HEK293 (cell line): ENCODE results near the gene RPA4.
A peak's percentile ranks its signal among the peaks of the same experiment; 100 is the strongest.

Experiments used
- CTCF ChIA-PET: fragments of 350-600 bp; formaldehyde crosslinking; extraction: SDS; loops from one replicate; lab custom pipeline; 2021; ENCODE audit warnings: antibody characterized with exemption; lab: Yijun Ruan, JAX
- POLR2A ChIA-PET: fragments of 300-600 bp; formaldehyde crosslinking; extraction: SDS; loops from one replicate; lab custom pipeline; 2020; ENCODE audit warnings: antibody characterized with exemption, inconsistent platforms; lab: Yijun Ruan, JAX
- H3K27ac ChIP-seq: fragments of 200-500 bp; sonication (Bioruptor generic); 2 replicates; pipeline ENCODE4 v1.5.1; 2014; ENCODE audit warnings: low read depth, low read length, control low read depth, inconsistent platforms; ENCODE audit errors: extremely low read depth
- H3K36me3 ChIP-seq, 2 experiments: fragments of 200-500 bp in 1 of 2; sonication (Bioruptor generic) in 1 of 2; 1 replicate in 1 of 2; 2 replicates in 1 of 2; pipeline ENCODE4 v1.5.1; 2014 to 2017; ENCODE audit warnings: inconsistent platforms in 2 of 2, low read length in 2 of 2; ENCODE audit not compliant: control insufficient read depth in 2 of 2, insufficient read depth in 1 of 2
- H3K4me1 ChIP-seq: fragments of 200-500 bp; sonication (Bioruptor generic); 2 replicates; pipeline ENCODE4 v1.5.1; 2014; ENCODE audit warnings: mild to moderate bottlenecking, low read length, inconsistent platforms; ENCODE audit not compliant: control insufficient read depth, insufficient read depth
- H3K4me3 ChIP-seq: 2 replicates; pipeline ENCODE4 v1.5.1; 2011; ENCODE audit warnings: low read depth, mild to moderate bottlenecking, control low read depth, low read length, moderate library complexity
- H3K9me3 ChIP-seq: fragments of 200-500 bp; sonication (Bioruptor generic); 2 replicates; pipeline ENCODE4 v1.5.1; 2014; ENCODE audit warnings: low read depth, low read length, inconsistent platforms; ENCODE audit not compliant: control insufficient read depth, insufficient read depth
- ZBTB17 ChIP-seq: fragments of 450-650 bp; formaldehyde crosslinking; IDR thresholded peaks from 2 replicates; pipeline ENCODE4 v1.5.1; 2016; ENCODE audit warnings: missing biosample characterization, missing genetic modification characterization
- ZFP37 ChIP-seq: fragments of 450-650 bp; formaldehyde crosslinking; IDR thresholded peaks from 2 replicates; pipeline ENCODE4 v1.5.1; 2016; ENCODE audit warnings: missing biosample characterization, missing genetic modification characterization
- ZNF138 ChIP-seq: fragments of 450-650 bp; formaldehyde crosslinking; IDR thresholded peaks from 2 replicates; pipeline ENCODE4 v1.5.1; 2016; ENCODE audit warnings: missing biosample characterization, missing genetic modification characterization, borderline replicate concordance
- ZNF169 ChIP-seq: fragments of 450-650 bp; formaldehyde crosslinking; IDR thresholded peaks from 2 replicates; pipeline ENCODE4 v1.5.1; 2016; ENCODE audit warnings: missing biosample characterization, missing genetic modification characterization
- ZNF843 ChIP-seq: fragments of 450-650 bp; formaldehyde crosslinking; IDR thresholded peaks from 2 replicates; pipeline ENCODE4 v1.5.1; 2016; ENCODE audit warnings: missing biosample characterization, missing genetic modification characterization
- TF ChIP-seq, protein P1 (sequence below): fragments of 450-650 bp; formaldehyde crosslinking; IDR thresholded peaks from 2 replicates; pipeline ENCODE4 v1.5.1; 2016; ENCODE audit warnings: missing biosample characterization, missing genetic modification characterization
- TF ChIP-seq, protein P2 (sequence below): fragments of 450-650 bp; formaldehyde crosslinking; IDR thresholded peaks from 2 replicates; pipeline ENCODE4 v1.5.1; 2016; ENCODE audit warnings: missing biosample characterization, missing genetic modification characterization
- TF ChIP-seq, protein P3 (sequence below): fragments of 450-650 bp; formaldehyde crosslinking; IDR thresholded peaks from 2 replicates; pipeline ENCODE4 v1.5.1; 2017; ENCODE audit warnings: missing biosample characterization, missing genetic modification characterization
- TF ChIP-seq, protein P4 (sequence below): fragments of 450-650 bp; formaldehyde crosslinking; conservative IDR thresholded peaks from 2 replicates; pipeline ENCODE4 v1.5.1; 2016; ENCODE audit warnings: low read depth, missing biosample characterization, missing genetic modification characterization
- TF ChIP-seq, protein P5 (sequence below): fragments of 450-650 bp; formaldehyde crosslinking; IDR thresholded peaks from 2 replicates; pipeline ENCODE4 v1.5.1; 2016; ENCODE audit warnings: missing biosample characterization, missing genetic modification characterization

Gene RPA4, protein sequence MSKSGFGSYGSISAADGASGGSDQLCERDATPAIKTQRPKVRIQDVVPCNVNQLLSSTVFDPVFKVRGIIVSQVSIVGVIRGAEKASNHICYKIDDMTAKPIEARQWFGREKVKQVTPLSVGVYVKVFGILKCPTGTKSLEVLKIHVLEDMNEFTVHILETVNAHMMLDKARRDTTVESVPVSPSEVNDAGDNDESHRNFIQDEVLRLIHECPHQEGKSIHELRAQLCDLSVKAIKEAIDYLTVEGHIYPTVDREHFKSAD

DNA sequence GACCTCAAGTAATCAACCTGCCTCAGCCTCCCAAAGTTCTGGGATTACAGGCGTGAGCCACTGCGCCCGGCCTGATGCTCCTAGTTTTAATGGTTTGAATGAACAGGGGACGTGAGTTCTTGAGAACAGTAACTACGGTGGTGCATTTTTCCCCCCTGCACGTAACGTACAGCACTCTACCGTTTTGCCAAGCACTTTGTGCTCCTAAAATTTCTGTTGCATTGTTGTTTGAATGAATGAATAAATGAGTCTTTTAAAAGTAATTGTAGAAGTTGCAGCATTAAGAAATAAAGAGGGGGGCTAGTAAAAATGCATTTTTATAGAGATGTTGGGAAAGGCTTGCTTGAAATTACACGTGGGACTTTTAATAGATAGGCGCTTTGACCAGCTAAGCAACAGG, at the start of gene RPA4:
RPA4 (plus strand) TSS at position 301 of the 400 bp plus-strand sequence. CDS start 403 bp downstream, outside the sequence.
- POLR2A ChIA-PET: no interaction called here
- Histone ChIP-seq H3K9me3 (no peaks in the 10 kb centered on the region), H3K27ac (no peak within 1 kb of the TSS), H3K4me1 (no peaks in the 10 kb centered on the region), H3K36me3 (peaks cover 0 to 6% of the 10 kb centered on the region in 2 experiments; a peak in 1 of 3 replicates), H3K4me3 (no peak within 1 kb of the TSS)
- CTCF ChIA-PET: no interaction called here
- TF ChIP-seq ZNF138 (tag by site-specific recombination) (no peak), ZNF169 (tag by site-specific recombination) (no peak), ZNF843 (tag by site-specific recombination) (no peak)

DNA sequence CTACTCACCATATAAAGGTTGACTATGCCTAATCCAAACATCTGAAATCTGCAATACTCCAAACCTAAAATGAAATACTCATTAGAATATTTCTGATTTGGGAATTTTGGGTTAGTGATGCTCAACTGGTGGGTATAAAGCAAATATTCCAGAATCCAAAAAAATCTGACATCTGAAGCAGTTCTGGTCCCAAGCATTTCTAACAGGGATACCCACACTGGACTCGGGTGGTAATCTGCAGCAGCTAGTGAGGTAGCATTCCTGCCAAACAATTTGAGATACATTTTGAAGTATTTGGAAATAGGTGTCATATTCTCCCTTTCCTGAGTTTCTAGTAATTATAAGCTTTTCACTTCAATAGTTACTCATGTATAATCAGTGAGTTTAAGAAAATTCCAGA, 49.6 kb upstream of the RPA4 start:
- Histone ChIP-seq H3K27ac (no peak overlapping the region), H3K36me3 (no peaks in the 10 kb centered on the region), H3K4me3 (no peak overlapping the region), H3K4me1 (no peaks in the 10 kb centered on the region), H3K9me3 (no peaks in the 10 kb centered on the region)
- POLR2A ChIA-PET: no interaction called here
- TF ChIP-seq, protein P1, sequence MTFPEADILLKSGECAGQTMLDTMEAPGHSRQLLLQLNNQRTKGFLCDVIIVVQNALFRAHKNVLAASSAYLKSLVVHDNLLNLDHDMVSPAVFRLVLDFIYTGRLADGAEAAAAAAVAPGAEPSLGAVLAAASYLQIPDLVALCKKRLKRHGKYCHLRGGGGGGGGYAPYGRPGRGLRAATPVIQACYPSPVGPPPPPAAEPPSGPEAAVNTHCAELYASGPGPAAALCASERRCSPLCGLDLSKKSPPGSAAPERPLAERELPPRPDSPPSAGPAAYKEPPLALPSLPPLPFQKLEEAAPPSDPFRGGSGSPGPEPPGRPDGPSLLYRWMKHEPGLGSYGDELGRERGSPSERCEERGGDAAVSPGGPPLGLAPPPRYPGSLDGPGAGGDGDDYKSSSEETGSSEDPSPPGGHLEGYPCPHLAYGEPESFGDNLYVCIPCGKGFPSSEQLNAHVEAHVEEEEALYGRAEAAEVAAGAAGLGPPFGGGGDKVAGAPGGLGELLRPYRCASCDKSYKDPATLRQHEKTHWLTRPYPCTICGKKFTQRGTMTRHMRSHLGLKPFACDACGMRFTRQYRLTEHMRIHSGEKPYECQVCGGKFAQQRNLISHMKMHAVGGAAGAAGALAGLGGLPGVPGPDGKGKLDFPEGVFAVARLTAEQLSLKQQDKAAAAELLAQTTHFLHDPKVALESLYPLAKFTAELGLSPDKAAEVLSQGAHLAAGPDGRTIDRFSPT (tag by site-specific recombination): no peak
- TF ChIP-seq, protein P2, sequence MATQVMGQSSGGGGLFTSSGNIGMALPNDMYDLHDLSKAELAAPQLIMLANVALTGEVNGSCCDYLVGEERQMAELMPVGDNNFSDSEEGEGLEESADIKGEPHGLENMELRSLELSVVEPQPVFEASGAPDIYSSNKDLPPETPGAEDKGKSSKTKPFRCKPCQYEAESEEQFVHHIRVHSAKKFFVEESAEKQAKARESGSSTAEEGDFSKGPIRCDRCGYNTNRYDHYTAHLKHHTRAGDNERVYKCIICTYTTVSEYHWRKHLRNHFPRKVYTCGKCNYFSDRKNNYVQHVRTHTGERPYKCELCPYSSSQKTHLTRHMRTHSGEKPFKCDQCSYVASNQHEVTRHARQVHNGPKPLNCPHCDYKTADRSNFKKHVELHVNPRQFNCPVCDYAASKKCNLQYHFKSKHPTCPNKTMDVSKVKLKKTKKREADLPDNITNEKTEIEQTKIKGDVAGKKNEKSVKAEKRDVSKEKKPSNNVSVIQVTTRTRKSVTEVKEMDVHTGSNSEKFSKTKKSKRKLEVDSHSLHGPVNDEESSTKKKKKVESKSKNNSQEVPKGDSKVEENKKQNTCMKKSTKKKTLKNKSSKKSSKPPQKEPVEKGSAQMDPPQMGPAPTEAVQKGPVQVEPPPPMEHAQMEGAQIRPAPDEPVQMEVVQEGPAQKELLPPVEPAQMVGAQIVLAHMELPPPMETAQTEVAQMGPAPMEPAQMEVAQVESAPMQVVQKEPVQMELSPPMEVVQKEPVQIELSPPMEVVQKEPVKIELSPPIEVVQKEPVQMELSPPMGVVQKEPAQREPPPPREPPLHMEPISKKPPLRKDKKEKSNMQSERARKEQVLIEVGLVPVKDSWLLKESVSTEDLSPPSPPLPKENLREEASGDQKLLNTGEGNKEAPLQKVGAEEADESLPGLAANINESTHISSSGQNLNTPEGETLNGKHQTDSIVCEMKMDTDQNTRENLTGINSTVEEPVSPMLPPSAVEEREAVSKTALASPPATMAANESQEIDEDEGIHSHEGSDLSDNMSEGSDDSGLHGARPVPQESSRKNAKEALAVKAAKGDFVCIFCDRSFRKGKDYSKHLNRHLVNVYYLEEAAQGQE: no peak
- peak; percentile 98 for TF ChIP-seq ZFP37 (tag by site-specific recombination)
- TF ChIP-seq, protein P3, sequence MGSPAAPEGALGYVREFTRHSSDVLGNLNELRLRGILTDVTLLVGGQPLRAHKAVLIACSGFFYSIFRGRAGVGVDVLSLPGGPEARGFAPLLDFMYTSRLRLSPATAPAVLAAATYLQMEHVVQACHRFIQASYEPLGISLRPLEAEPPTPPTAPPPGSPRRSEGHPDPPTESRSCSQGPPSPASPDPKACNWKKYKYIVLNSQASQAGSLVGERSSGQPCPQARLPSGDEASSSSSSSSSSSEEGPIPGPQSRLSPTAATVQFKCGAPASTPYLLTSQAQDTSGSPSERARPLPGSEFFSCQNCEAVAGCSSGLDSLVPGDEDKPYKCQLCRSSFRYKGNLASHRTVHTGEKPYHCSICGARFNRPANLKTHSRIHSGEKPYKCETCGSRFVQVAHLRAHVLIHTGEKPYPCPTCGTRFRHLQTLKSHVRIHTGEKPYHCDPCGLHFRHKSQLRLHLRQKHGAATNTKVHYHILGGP (tag by site-specific recombination): no peak
- TF ChIP-seq, protein P4, sequence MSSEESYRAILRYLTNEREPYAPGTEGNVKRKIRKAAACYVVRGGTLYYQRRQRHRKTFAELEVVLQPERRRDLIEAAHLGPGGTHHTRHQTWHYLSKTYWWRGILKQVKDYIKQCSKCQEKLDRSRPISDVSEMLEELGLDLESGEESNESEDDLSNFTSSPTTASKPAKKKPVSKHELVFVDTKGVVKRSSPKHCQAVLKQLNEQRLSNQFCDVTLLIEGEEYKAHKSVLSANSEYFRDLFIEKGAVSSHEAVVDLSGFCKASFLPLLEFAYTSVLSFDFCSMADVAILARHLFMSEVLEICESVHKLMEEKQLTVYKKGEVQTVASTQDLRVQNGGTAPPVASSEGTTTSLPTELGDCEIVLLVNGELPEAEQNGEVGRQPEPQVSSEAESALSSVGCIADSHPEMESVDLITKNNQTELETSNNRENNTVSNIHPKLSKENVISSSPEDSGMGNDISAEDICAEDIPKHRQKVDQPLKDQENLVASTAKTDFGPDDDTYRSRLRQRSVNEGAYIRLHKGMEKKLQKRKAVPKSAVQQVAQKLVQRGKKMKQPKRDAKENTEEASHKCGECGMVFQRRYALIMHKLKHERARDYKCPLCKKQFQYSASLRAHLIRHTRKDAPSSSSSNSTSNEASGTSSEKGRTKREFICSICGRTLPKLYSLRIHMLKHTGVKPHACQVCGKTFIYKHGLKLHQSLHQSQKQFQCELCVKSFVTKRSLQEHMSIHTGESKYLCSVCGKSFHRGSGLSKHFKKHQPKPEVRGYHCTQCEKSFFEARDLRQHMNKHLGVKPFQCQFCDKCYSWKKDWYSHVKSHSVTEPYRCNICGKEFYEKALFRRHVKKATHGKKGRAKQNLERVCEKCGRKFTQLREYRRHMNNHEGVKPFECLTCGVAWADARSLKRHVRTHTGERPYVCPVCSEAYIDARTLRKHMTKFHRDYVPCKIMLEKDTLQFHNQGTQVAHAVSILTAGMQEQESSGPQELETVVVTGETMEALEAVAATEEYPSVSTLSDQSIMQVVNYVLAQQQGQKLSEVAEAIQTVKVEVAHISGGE (tag by site-specific recombination): no peak
- TF ChIP-seq ZNF169 (tag by site-specific recombination): no peak
- TF ChIP-seq, protein P5, sequence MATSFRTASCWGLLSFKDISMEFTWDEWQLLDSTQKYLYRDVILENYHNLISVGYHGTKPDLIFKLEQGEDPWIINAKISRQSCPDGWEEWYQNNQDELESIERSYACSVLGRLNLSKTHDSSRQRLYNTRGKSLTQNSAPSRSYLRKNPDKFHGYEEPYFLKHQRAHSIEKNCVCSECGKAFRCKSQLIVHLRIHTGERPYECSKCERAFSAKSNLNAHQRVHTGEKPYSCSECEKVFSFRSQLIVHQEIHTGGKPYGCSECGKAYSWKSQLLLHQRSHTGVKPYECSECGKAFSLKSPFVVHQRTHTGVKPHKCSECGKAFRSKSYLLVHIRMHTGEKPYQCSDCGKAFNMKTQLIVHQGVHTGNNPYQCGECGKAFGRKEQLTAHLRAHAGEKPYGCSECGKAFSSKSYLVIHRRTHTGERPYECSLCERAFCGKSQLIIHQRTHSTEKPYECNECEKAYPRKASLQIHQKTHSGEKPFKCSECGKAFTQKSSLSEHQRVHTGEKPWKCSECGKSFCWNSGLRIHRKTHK (tag by site-specific recombination): no peak
- TF ChIP-seq ZBTB17: no peak
- CTCF ChIA-PET: no interaction called here
